ENCODE results near the gene PLCD3. TPM values are rescaled to one million over a fixed set of nuclear protein-coding genes. Genes with fewer than 3 reads are reported as not detected.

PLCD3 gene
- total and polyA plus RNA-seq, 9 of the 15 experiments (the other 6 are each of a cell fraction or from before 2014, with no cell fraction given): 0.20 to 22.6 (median 7.5) TPM

DNA sequence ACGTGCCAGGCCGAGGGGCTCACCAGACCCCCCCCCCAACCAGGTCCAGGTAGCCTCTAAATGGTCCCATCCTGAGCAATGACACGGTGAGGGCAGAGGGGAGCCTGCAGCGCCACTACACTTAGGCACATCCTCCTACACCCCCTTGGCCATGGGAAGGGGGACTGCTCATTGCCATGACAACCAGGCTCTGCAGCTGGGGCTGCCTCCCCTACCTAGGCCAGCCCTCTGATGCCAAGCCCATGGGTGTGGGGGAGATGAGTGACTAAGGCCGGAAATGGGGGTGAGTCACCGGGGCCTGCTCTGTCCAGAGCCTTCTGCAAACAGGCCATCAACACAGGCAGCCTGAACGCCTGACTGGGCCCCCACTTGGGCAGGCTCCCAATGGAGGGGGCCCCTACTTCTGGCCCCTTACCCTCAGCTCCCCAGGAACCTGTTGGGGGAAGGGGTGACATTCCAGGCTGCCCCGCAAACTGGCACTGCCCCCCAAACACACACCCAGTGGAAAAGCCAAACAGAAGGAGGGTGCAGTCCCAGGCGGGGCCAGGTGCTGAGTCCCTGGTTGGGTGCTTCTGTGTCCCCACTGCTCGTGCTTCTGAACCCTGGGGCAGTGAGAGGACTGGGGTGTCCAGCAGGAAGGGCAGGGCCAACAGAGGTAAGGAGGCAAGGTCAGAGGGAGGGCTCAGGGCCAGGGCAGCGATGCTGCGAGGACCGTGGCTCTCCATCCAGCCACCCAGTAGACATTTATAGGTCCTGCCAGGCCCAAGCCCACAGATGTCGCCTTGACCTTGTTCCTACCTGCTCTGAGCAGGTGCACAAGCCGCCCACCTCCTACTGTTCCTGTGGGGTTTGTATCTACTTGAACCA is 8.2 kb downstream of the PLCD3 start (continued):
- TF ChIP-seq NR2C2 (CRISPR knock-in tag; IDR thresholded peaks at IDR 0.05): no peak
- peak; percentile 37; the same call in 1 of the 2 replicates for TF ChIP-seq NR2C2 (tag; IDR thresholded peaks at IDR 0.05)
- TF ChIP-seq ZNF253 (CRISPR knock-in tag; conservative IDR thresholded peaks at IDR 0.05): no peak
- TF ChIP-seq TAL1 (IDR thresholded peaks at IDR 0.05): no peak
- TF ChIP-seq, protein P1, sequence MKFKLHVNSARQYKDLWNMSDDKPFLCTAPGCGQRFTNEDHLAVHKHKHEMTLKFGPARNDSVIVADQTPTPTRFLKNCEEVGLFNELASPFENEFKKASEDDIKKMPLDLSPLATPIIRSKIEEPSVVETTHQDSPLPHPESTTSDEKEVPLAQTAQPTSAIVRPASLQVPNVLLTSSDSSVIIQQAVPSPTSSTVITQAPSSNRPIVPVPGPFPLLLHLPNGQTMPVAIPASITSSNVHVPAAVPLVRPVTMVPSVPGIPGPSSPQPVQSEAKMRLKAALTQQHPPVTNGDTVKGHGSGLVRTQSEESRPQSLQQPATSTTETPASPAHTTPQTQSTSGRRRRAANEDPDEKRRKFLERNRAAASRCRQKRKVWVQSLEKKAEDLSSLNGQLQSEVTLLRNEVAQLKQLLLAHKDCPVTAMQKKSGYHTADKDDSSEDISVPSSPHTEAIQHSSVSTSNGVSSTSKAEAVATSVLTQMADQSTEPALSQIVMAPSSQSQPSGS (CRISPR knock-in tag; IDR thresholded peaks at IDR 0.05): no peak
- peak; percentile 99 for TF ChIP-seq JUND (IDR thresholded peaks at IDR 0.05; ENCODE audit: borderline replicate concordance, low read depth, low read length)
- TF ChIP-seq JUND (tag; IDR thresholded peaks at IDR 0.05; ENCODE audit: borderline replicate concordance, low read depth, low read length): peak; percentile 95
- TF ChIP-seq CHCHD3 (CRISPR knock-in tag; IDR thresholded peaks at IDR 0.05): no peak
- no peak for TF ChIP-seq ZNF431 (CRISPR knock-in tag; IDR thresholded peaks at IDR 0.05)
- no peak for TF ChIP-seq TSC22D4 (tag; IDR thresholded peaks at IDR 0.05)
- no peak for TF ChIP-seq SMAD2 (IDR thresholded peaks at IDR 0.05; ENCODE audit: low read depth, low read length)
- TF ChIP-seq HNRNPLL (IDR thresholded peaks at IDR 0.05; ENCODE audit: low read depth, low read length, poor library complexity, severe bottlenecking): no peak
- TF ChIP-seq, protein P2, sequence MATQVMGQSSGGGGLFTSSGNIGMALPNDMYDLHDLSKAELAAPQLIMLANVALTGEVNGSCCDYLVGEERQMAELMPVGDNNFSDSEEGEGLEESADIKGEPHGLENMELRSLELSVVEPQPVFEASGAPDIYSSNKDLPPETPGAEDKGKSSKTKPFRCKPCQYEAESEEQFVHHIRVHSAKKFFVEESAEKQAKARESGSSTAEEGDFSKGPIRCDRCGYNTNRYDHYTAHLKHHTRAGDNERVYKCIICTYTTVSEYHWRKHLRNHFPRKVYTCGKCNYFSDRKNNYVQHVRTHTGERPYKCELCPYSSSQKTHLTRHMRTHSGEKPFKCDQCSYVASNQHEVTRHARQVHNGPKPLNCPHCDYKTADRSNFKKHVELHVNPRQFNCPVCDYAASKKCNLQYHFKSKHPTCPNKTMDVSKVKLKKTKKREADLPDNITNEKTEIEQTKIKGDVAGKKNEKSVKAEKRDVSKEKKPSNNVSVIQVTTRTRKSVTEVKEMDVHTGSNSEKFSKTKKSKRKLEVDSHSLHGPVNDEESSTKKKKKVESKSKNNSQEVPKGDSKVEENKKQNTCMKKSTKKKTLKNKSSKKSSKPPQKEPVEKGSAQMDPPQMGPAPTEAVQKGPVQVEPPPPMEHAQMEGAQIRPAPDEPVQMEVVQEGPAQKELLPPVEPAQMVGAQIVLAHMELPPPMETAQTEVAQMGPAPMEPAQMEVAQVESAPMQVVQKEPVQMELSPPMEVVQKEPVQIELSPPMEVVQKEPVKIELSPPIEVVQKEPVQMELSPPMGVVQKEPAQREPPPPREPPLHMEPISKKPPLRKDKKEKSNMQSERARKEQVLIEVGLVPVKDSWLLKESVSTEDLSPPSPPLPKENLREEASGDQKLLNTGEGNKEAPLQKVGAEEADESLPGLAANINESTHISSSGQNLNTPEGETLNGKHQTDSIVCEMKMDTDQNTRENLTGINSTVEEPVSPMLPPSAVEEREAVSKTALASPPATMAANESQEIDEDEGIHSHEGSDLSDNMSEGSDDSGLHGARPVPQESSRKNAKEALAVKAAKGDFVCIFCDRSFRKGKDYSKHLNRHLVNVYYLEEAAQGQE (IDR thresholded peaks at IDR 0.05; ENCODE audit: borderline replicate concordance): peak; percentile 36; the same call in 1 of the 2 replicates
- TF ChIP-seq, protein P2 (CRISPR knock-in tag; IDR thresholded peaks at IDR 0.05; ENCODE audit: low read depth): no peak
- TF ChIP-seq, protein P3, sequence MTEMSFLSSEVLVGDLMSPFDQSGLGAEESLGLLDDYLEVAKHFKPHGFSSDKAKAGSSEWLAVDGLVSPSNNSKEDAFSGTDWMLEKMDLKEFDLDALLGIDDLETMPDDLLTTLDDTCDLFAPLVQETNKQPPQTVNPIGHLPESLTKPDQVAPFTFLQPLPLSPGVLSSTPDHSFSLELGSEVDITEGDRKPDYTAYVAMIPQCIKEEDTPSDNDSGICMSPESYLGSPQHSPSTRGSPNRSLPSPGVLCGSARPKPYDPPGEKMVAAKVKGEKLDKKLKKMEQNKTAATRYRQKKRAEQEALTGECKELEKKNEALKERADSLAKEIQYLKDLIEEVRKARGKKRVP (CRISPR knock-in tag; IDR thresholded peaks at IDR 0.05): no peak
- no peak for TF ChIP-seq TFAM (CRISPR knock-in tag; conservative IDR thresholded peaks at IDR 0.05)
- no peak for TF ChIP-seq ZNF830 (CRISPR knock-in tag; IDR thresholded peaks at IDR 0.05)
- no peak for TF ChIP-seq ZNF316 (IDR thresholded peaks at IDR 0.05)
- TF ChIP-seq TRIM28 (IDR thresholded peaks at IDR 0.05): no peak
- no peak for TF ChIP-seq HMG20B (CRISPR knock-in tag; IDR thresholded peaks at IDR 0.05)

Measured in K562 (cell line).